Glomerular visceral epithelial cell (primary cell): ENCODE measurements around the gene JMJD1C.
"Not testable (repeated sequence)": the region's sequence is repeated elsewhere in the genome, so short reads cannot be mapped to it uniquely, and the experiment has no call there.

ENCODE experiments used
- DNase-seq: peaks from one replicate; pipeline ENCODE4 v3.0.0-alpha.2; 2016; ENCODE audit errors: extremely low spot score

Gene JMJD1C

GRCh38 chr10:63410633-63411032 is 55.1 kb downstream of the JMJD1C start:
- DNase-seq, result no peak

GRCh38 chr10:63409465-63410027 is 56.2 kb downstream of the JMJD1C start:
- peak; percentile 23 for DNase-seq

- DNase-seq, result no peak
Observed at GRCh38 chr10:63407136-63407662, 58.6 kb downstream of the JMJD1C start.

- no peak for DNase-seq
Observed at GRCh38 chr10:63396133-63396761, 69.5 kb downstream of the JMJD1C start.

- DNase-seq, result no peak
Observed at GRCh38 chr10:63393050-63393449, 72.7 kb downstream of the JMJD1C start.

GRCh38 chr10:63392224-63392623 is 73.6 kb downstream of the JMJD1C start:
- DNase-seq, result no peak

GRCh38 chr10:63391812-63392211 is 74.0 kb downstream of the JMJD1C start:
- DNase-seq, result no peak

- no peak for DNase-seq
Observed at GRCh38 chr10:63390521-63390920, 75.3 kb downstream of the JMJD1C start.

- DNase-seq, result peak; percentile 34
Observed at GRCh38 chr10:63388421-63389031, 77.3 kb downstream of the JMJD1C start.

- no peak for DNase-seq
Observed at GRCh38 chr10:63385254-63385653, 80.5 kb downstream of the JMJD1C start.

- DNase-seq, result no peak
Observed at GRCh38 chr10:63384675-63385074, 81.1 kb downstream of the JMJD1C start.

GRCh38 chr10:63384001-63384400 is 81.8 kb downstream of the JMJD1C start:
- no peak for DNase-seq

- no peak for DNase-seq
Observed at GRCh38 chr10:63383141-63383540, 82.6 kb downstream of the JMJD1C start.

- DNase-seq, result no peak
Observed at GRCh38 chr10:63382066-63382465, 83.7 kb downstream of the JMJD1C start.

- DNase-seq, result not testable (repeated sequence)
Observed at GRCh38 chr10:63377305-63377661, 88.5 kb downstream of the JMJD1C start.

GRCh38 chr10:63376560-63377304 is 89.0 kb downstream of the JMJD1C start:
- DNase-seq, result no peak

GRCh38 chr10:63375859-63376258 is 89.9 kb downstream of the JMJD1C start:
- no peak for DNase-seq

GRCh38 chr10:63375458-63375857 is 90.3 kb downstream of the JMJD1C start:
- DNase-seq, result no peak

- no peak for DNase-seq
Observed at GRCh38 chr10:63374991-63375390, 90.8 kb downstream of the JMJD1C start.

GRCh38 chr10:63373176-63373575 is 92.6 kb downstream of the JMJD1C start:
- no peak for DNase-seq

- no peak for DNase-seq
Observed at GRCh38 chr10:63369711-63370110, 96.1 kb downstream of the JMJD1C start.

- DNase-seq, result no peak
Observed at GRCh38 chr10:63368365-63368764, 97.4 kb downstream of the JMJD1C start.

GRCh38 chr10:63366933-63367332 is 98.8 kb downstream of the JMJD1C start:
- no peak for DNase-seq
